Measurements from ENCODE around the gene P2RX4.
"Not testable (repeated sequence)": the region's sequence is repeated elsewhere in the genome, so short reads cannot be mapped to it uniquely, and the experiment has no call there.

Gene P2RX4

GRCh38 chr12:121209624-121210572, at the start of gene P2RX4:
TSS of gene P2RX4 (plus strand) at chr12:121210129. CDS start at chr12:121210165, 36 bp downstream.
- peak; percentile 80 for DNase-seq (ENCODE audit: low read depth)

GRCh38 chr12:121162384-121162783, 47.5 kb upstream of the P2RX4 start:
- no peak for DNase-seq (ENCODE audit: low read depth)

GRCh38 chr12:121162985-121163384, 46.9 kb upstream of the P2RX4 start:
- DNase-seq (ENCODE audit: low read depth): no peak

GRCh38 chr12:121164839-121165238, 45.1 kb upstream of the P2RX4 start:
- not testable (repeated sequence) for DNase-seq (ENCODE audit: low read depth)

GRCh38 chr12:121165316-121165715, 44.6 kb upstream of the P2RX4 start:
- no peak for DNase-seq (ENCODE audit: low read depth)

GRCh38 chr12:121166356-121166755, 43.6 kb upstream of the P2RX4 start:
- no peak for DNase-seq (ENCODE audit: low read depth)

GRCh38 chr12:121167232-121167820, 42.6 kb upstream of the P2RX4 start:
- DNase-seq (ENCODE audit: low read depth): no peak

GRCh38 chr12:121167951-121168350, 42.0 kb upstream of the P2RX4 start:
- no peak for DNase-seq (ENCODE audit: low read depth)

GRCh38 chr12:121170151-121170550, 39.8 kb upstream of the P2RX4 start:
- DNase-seq (ENCODE audit: low read depth): no peak

- DNase-seq (ENCODE audit: low read depth): peak; percentile 41
Observed at GRCh38 chr12:121170611-121171260, 39.2 kb upstream of the P2RX4 start.

GRCh38 chr12:121172145-121172544, 37.8 kb upstream of the P2RX4 start:
- no peak for DNase-seq (ENCODE audit: low read depth)

GRCh38 chr12:121175383-121176119, 34.4 kb upstream of the P2RX4 start:
- DNase-seq (ENCODE audit: low read depth): peak; percentile 54

GRCh38 chr12:121176826-121177529, 33.0 kb upstream of the P2RX4 start:
- no peak for DNase-seq (ENCODE audit: low read depth)

- DNase-seq (ENCODE audit: low read depth): peak; percentile 62
Observed at GRCh38 chr12:121181181-121181580, 28.7 kb upstream of the P2RX4 start.

GRCh38 chr12:121182222-121182893, 27.6 kb upstream of the P2RX4 start:
- no peak for DNase-seq (ENCODE audit: low read depth)

- no peak for DNase-seq (ENCODE audit: low read depth)
Observed at GRCh38 chr12:121184425-121184824, 25.5 kb upstream of the P2RX4 start.

GRCh38 chr12:121184984-121185889, 24.7 kb upstream of the P2RX4 start:
- DNase-seq (ENCODE audit: low read depth): no peak

GRCh38 chr12:121186826-121187225, 23.1 kb upstream of the P2RX4 start:
- no peak for DNase-seq (ENCODE audit: low read depth)

GRCh38 chr12:121187501-121187900, 22.4 kb upstream of the P2RX4 start:
- DNase-seq (ENCODE audit: low read depth): no peak

GRCh38 chr12:121188227-121188626, 21.7 kb upstream of the P2RX4 start:
- no peak for DNase-seq (ENCODE audit: low read depth)

Data from EH (cell line).